Right ventricle myocardium superior (tissue), 1 donor: ENCODE results near the gene ARPC5. TPM values are rescaled to one million over a fixed set of nuclear protein-coding genes. Genes with fewer than 3 reads are reported as not detected.
A peak's percentile ranks its signal among the peaks of the same experiment; 100 is the strongest.
"Not testable (repeated sequence)": the region's sequence is repeated elsewhere in the genome, so short reads cannot be mapped to it uniquely, and the experiment has no call there.

Source experiments
- ATAC-seq: fragments of 200-7000 bp; cut with Tn5 transposase; one replicate; pipeline ENCODE4 v1.9.1; 2020; ENCODE audit warnings: mild to moderate bottlenecking; ENCODE audit not compliant: poor library complexity
- DNase-seq: peaks from one replicate; pipeline ENCODE4 v3.0.0-alpha.2; 2020
- intact Hi-C: fragments of 100-400 bp; cut with DNase I; formaldehyde crosslinking; loops from one replicate; pipeline ENCODE4 v1.11.2; 2022
- long read RNA-seq: library from polyadenylated mRNA; unstranded; transcript quantifications from one replicate; pipeline ENCODE4 v2.0.0, GENCODE V29; 2021
- total RNA-seq: library from RNA; stranded (reverse); fragmentation: NEBNext Ultra II Directional; extraction: Animal tissue kit (Norgen Biotek cat#: 25700); gene quantifications from one replicate; pipeline ENCODE4 v1.2.1, GENCODE V29; 2021
- donor health status: DM: no; HTN: yes; CAD: no; lungs with severe emphysema.

Gene ARPC5
- total RNA-seq: 32.9 TPM
- long read RNA-seq, full-length matches to known transcripts: 65 of 73 reads
- long read RNA-seq, partial matches to known transcripts: 8 of 73 reads
- long read RNA-seq, other reads (novel, unspliced or antisense): 0 of 73 reads

DNA sequence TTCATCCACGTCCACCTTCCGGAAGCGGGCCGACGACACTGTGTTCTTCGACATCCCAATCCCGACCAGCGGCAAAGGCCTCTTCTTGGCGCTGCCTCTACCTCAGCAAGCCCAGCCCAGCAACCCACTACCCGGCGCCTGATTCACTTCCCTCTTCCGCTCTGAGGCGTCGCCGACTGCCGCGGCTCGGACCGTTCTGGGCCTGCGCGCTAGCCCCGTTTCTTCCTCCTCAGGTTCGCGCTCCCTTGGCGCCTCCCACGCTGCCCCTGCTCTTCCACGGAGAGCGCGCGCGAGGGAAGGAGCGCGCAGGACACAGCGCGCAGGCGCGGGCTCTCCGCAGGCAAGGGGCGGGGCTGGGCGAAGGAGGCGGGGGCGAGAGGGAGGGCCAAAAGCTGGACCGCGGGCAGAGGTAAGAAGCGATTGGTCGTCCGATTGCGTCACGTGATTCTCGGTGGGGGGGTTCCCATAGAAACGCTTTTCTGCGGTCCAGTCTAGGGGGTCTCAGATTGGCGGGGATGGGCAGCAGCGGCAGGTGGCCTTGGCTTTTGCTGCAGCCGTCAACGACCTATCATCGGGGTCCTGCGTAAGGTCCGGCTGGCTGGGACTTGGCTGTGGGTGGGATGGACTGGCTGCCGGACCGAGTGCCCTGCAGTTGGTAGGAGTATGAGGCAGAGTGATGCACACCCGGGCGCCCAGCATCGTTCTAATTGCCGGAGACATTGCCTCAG, at the start of gene ARPC5:
Gene ARPC5 (minus strand): TSS at position 178 of the 728 bp plus-strand sequence. CDS start 124 bp downstream, at position 54.
- peak; percentile 93 for ATAC-seq
- peak; percentile 98 for DNase-seq
- intact Hi-C loops: no loop called here

DNA sequence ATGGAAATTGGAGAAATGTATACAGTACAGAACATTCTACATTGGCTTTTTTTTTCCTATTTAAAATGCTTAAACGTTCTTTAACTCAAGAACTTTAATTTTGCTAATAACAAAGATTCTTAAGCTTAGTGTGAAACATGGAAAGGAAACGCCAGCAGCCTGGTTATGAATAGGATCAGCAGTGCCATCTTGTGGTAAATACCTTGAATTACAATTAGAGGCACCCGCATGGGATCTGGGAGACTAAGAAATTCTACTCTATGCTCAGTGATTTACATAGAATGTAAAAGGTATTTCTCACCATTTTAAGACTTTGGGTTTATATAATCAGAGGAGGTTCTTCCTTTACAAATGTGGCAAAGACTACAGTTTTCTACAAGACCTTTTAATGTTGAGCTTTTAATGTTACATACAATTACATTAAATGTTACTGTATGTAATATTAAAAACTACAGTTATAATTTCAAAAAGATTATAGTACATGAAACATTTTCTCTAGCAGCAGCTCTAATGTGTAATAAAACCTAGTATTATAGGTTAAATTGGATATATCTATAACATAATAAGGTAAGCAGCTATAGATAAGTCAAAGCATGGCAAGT, 49.6 kb upstream of the ARPC5 start:
- ATAC-seq (peak; percentile 86), DNase-seq (no peak)
- intact Hi-C loops: no loop called here

DNA sequence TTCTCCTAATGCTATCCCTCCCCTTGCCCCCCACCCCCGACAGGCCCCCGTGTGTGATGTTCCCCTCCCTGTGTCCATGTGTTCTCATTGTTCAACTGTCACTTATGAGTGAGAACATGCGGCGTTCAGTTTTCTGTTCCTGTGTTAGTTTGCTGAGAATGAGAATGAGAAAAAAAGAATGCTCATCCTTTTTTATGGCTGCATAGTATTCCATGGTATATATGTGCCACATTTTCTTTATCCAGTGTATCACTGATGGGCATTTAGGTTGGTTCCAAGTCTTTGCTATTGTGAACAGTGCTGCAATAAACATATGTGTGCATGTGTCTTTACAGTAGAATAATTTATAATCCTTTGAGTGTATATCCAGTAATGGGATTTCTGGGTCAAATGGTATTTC, 43.8 kb upstream of the ARPC5 start:
- intact Hi-C loops, ATAC-seq: not testable (repeated sequence)

DNA sequence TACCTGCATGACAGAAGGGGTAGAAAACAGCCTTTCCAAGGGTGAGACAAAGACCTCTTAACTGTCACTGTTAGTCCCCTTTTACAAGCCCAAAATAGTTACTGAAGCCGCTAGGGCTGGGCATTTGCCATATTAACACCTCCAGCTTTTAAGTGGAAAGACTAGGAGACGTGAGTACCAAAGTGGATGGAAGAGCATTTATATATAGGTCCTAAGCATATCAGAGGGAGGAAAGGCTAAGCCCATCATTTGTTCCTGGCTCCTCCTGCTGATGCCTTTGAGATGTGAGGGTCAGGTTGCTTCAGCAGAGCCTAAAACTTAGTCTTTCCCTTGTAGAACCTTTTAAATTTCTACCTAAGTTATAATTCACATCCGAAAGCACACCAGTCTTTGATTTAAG, 43.2 kb upstream of the ARPC5 start:
- intact Hi-C loops: no loop called here
- DNase-seq: no peak
- ATAC-seq: peak; percentile 55

More for the DNA sequence above, 43.8 kb upstream of the ARPC5 start:
- not testable (repeated sequence) for DNase-seq

DNA sequence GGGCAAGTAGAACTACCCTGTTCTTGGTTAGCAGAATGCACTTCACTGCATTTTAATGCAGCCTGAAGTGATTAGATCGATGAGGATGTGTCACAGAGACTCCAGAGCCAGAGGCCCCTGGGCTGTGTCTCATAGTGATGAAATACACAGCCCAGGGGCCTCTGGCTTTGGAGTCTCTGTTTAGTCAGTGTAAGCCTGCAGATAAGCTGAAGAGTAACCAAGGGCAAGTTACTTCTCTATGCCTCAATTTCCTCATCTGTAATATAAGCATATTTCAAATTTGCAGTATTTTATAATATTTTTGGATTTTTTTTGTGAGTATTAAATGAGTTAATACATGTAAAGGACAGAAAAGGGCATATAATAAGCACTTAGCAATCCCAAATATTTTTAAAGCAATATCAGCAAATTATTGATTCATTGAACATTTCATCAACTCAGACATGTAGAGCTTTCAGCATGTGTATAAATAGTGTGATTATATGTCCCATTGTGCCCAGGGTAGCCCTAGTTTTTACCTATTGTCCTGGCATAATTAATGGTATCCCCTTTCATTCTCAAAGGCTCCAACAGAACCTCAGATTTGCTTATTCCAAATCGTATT, 41.1 kb upstream of the ARPC5 start:
- DNase-seq: peak; percentile 36
- peak; percentile 46 for ATAC-seq
- intact Hi-C loops: no loop called here

DNA sequence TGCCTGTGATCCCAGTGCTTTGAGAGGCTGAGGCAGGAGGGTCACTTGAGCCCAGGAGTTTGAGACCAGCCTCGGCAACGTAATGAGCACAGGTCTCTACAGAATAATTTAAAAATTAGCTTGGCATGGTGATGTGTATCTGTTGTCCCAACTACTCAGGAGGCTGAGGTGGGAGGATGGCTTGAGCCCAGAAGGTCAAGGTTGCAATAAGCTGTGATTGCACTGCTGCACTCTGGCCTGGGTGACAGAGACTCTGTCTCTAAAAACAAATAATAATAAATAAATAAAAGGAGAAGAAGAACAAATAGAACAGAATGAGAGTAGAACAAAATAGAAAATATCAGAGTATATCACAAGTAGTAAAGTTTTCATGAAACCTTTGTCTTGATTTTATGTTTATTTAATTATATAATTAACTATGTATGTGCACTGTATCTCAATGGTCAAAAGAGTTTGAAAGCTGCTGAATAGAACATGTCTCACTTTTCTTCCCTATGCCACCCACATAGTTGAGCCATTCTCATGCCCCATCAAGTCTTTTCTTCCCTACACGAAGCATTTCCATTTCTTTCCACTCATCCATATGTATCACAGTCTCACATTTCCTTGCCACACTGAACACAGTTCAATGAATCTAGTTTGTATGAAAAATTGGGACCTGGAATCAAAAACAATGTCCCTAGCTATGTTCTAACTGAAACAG, 40.5 kb upstream of the ARPC5 start:
- intact Hi-C loops: no loop called here
- ATAC-seq (no peak), DNase-seq (no peak)

DNA sequence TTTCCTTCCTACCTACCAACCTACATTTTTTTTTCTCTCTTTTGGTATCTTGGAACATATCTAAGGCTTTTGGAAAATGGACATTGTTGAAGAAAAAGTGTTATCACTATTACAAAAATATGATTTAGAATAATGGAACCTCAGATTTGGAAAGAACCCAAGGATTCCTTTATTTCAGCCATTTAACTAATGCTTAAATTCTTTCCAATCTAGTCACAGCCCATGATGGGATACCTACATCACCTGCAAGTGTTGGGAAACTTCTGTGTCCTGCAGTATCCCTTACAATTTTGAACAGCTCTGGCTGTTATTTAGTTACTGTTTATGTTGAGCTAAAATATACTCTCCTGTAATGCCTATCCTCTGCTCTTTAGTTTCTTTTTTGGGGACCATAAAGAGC, 39.8 kb upstream of the ARPC5 start:
- no peak for DNase-seq
- intact Hi-C loops: no loop called here
- ATAC-seq: no peak

DNA sequence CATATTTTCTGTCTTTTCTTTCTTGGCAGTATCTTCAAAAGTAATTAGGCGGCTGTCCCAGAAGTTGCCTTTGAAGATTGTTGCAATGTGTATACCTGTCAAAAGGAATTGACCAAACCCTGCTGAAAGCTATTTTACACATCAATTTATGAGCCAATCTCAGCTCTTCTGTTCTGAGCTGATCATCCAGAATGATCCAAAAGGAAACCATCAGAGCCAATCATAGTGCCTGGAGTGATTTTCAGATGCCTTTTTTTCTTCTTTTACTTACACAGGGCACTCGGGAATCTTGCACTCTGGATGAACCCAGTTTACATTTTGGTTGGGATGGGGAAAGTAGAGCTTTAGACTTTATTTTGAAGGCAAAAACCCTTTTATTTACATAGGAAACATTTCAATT, 39.3 kb upstream of the ARPC5 start:
- ATAC-seq (peak; percentile 24), DNase-seq (no peak)
- intact Hi-C loops: no loop called here

DNA sequence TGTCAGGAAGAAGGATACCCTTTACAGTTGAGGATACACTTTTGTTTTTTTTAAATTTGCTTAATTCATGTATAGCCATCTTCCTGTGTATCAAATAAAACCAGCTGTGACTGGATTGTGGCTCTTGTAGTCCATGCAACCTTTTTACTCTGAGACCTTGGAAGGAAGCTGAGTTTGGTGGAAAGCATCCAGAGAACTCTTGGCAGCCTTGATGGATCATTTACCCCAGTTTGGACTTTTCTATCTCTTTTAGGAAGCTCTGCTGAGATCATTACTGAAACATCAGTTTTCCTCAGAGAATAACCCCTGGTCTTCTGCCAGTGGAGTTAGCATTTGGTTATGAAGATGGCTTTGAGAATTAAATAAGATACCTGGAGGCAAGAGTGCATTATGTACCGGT, 38.8 kb upstream of the ARPC5 start:
- peak; percentile 25 for DNase-seq

DNA sequence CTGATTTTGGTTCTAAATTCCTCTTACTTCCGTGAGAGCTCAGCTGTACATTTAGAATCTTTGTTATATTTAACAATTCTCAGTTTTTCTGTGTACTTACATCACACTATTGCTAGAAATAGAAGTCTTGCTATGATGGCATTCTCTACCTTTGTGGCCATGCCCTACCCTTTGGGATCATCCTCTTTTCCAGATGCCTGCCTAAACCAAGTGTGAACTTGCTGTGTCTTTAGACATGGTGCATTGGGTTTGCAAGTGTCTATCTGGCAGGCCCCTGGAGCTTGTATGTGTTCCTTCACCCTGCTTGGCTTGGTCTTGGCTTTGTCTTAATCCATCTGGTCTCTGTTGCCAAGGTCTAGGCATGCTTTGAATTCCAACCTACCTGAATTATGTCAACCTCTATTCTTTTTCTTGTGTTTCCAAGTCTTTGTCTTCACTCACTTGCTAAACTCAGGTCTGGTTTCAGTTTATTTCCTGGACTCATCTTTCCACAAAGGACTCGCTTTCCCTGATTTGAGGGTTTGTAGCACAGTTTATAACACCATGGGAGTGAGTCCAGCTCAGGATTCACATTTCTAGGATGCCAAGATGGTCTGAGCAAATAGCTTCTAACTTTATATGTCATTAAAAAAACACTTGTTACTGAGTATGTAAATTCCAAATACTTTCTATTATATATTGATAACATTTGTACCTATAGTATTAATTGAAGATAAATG, 38.2 kb upstream of the ARPC5 start:
- no peak for ATAC-seq
- intact Hi-C loops: no loop called here
- DNase-seq: no peak

More for the DNA sequence above, 38.8 kb upstream of the ARPC5 start:
- ATAC-seq: peak; percentile 79
- intact Hi-C loops: no loop called here

DNA sequence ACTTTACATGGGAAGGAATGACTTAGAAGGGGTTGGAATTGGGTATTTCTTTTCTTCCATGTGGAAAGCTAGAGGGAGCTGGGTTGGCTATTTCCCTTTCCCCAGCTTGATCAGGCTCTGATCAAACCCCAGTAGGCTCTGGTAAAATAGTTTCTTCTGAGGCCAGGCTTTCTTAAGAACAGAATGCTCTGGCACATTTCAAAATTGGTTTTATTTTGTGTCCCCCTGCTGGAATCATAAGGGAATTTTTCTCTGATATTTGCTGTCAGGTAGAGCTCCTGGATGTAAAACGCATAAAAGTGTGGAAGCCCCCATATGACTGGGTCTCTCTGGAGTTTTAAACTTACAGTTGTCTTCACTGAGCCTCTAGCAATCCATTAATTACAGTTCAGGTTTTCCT, 34.6 kb upstream of the ARPC5 start:
- ATAC-seq (no peak), DNase-seq (no peak)
- intact Hi-C loops: no loop called here

DNA sequence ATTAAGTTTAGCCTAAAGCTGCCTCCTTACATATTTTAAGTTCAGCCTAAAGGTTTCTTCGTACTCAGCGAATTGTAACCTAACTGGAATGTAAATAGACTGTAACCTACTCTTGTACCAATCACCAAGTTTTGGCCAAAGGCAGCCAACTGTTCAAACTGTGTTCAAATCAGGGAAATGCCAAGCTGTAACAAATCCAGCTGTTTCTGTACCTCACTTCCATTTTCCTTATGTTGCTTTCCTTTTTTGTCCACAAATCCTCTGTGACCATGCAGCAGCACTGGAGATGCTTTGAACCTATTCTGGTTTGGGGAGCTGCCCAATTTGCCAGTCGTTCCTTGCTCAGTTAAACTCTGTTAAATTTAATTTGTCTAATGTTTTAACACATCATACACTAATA, 20.8 kb upstream of the ARPC5 start:
- no peak for DNase-seq
- intact Hi-C loops: loop anchor here (5.0 kb wide), 1 partner anchor 261 kb away; no protein-coding TSS in a partner anchor
- ATAC-seq: no peak

DNA sequence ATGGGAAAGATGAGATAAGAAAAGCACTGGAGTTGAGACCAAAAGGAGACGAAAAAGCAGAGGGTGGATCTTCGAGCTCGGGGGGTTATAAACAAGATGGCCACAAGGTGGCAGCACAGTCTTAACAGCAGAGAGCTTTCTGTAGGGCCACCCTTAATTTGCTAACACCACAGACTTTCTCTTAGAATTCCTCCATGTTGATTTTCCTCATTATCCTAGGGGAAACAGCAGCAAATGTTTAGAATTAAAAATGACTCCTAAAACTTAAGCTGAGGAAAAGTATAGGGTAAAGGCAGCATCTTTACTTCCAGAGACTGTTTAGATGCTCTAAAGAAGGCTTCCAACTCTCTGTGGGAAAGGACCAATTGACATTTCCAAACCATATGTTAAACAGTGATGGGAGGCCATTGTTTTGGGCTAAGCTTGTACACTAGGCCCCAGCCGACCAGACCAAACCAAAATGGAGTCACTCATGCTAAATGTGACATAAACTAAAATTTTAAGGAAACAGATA, 20.0 kb upstream of the ARPC5 start:
- ATAC-seq: peak; percentile 79
- intact Hi-C loops: loop anchor here (5.0 kb wide), 1 partner anchor 262 kb away; no protein-coding TSS in a partner anchor
- peak; percentile 84 for DNase-seq

DNA sequence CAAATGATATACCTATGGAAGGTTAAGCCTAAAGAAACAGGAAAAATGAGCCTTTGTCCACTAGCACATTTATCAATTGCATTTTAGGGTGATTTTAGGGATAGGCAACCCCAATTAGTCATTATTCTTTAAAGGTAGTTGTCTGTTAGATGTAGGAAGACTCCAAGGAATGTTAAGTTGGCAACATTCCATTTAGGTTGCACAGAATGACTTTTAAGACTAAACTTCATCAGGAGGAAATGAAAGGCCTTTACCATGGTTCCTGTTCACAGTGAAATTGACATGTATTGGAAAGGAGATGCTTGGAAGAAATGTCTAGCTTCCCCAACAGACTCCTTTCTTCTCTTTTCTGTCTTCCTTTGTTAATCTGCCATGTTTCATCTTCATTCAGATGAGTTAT, 19.1 kb upstream of the ARPC5 start:
- no peak for DNase-seq
- no peak for ATAC-seq
- intact Hi-C loops: loop anchor here (5.0 kb wide), 1 partner anchor 263 kb away; no protein-coding TSS in a partner anchor

DNA sequence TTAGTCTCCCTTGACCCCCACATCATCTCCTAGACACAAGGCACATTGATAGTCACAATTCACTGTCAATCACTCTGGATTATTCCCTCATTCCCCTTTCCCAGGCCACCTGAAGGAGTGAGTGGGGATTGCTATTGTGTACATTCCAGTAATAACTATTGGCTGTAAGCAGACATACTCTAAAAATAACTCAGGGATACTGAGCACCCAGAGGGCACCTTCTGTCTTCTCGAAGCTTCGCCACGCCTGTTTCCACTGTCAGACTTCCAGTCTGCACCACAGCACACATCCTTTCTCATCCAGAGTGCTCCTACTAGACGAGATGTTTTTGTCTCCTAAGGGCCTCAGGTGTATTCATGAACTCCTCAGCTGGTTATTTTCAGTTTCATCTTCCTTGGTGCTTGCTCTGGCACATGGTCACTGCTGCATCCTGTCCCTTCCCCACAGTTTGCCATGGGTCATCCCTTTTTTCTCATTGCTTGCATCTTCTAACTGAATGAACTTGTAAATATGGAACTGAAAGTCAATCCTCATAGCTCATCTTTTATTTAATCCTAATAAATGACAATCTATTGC, 18.4 kb upstream of the ARPC5 start:
- peak; percentile 55 for ATAC-seq

DNA sequence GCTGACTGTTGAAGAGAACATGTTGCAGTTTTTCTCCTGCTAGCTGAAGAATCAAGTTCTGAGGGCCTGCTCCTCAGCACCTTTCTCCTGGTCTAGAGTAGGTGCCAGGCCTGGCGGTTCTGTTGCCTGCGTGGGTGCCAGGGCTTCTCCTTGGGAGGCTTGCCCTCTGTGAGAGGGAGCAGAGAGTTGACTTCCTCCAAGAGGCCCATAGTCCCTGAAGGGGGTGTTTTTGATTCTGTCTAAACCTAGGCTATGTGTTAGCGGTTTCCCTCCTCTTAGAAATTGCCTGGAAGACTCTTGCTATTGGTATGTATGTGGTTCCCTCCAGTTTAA, 17.8 kb upstream of the ARPC5 start:
- ATAC-seq: peak; percentile 35
- intact Hi-C loops: no loop called here
- DNase-seq: no peak

More for the DNA sequence above, 18.4 kb upstream of the ARPC5 start:
- DNase-seq: no peak
- intact Hi-C loops: no loop called here

DNA sequence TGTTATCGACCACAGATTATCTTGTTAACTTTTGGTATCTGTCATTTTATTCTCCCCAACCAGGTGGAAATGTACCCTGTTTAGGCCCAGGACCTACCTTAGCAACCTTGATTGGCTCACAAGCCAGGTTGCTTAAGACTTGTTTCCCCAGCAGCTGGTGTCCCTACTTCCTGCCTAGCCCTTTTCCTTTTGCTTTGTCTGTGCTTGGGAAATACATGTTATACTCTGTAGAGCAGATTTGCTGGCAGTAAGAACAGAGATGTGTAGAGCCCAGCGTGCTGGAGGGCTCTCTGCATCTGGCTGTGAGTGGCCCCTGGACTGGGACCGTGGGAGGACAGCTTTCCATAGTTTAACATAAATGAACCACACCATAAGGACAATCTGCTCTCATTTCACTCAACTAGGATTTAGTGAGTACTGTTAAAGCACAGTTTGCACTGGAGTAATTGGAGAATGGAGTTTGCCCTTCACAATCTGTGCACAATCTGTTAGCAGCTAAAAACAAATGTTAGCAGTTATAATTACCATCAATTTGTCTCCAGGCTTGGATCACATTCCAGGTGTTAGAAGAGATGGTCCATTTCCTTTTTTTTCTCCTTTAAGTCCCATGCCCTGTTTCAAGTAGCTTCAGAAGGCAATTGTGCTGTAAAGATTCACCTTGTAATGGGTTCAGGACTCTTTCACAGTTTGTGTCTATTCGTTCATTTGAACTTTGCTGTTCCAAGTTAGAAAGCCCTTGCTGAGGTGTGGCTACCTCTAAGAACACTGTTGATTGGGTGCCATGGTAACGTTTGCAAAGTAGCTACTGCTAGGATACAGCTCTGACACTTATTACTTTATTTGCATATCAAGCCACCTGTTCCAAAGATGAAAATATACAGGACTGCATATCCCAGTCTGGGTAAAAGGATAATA, 17.2 kb upstream of the ARPC5 start, which contains the start of gene APOBEC4:
Gene APOBEC4 (minus strand): TSS at position 770 of the 915 bp plus-strand sequence. CDS start 4,535 bp downstream, outside the sequence.
- DNase-seq (no peak), ATAC-seq (peak; percentile 78)
- intact Hi-C loops: no loop called here
